Measurements from ENCODE around the gene RMRP. TPM values are rescaled to one million over a fixed set of nuclear protein-coding genes. Genes with fewer than 3 reads are reported as not detected.
A peak's percentile ranks its signal among the peaks of the same experiment; 100 is the strongest.

The RMRP gene
- 6,816 and 22,210 TPM in 2 replicates for total RNA-seq (2014; rRNA removed; shearing (Covaris generic))
- not detected in 2 replicates for polyA plus RNA-seq (2015; cell fraction: cytosol; rRNA removed)
- not detected in 2 replicates for polyA plus RNA-seq (2015; cell fraction: nucleus; rRNA removed)

GRCh38 chr9:35657546-35658136 is at the start of gene RMRP:
Gene RMRP (minus strand): TSS chr9:35658019.
- peak; percentile 99 for DNase-seq (ENCODE audit: low read depth)

GRCh38 chr9:35706951-35707350 is 49.1 kb upstream of the RMRP start:
- DNase-seq (ENCODE audit: low read depth) = no peak

GRCh38 chr9:35705836-35706430 is 48.1 kb upstream of the RMRP start:
- no peak for DNase-seq (ENCODE audit: low read depth)

- DNase-seq (ENCODE audit: low read depth) = no peak
These were observed 47.6 kb upstream of the RMRP start for GRCh38 chr9:35705372-35705771.

- no peak for DNase-seq (ENCODE audit: low read depth)
These were observed 46.3 kb upstream of the RMRP start for GRCh38 chr9:35703906-35704672.

GRCh38 chr9:35702696-35703095 is 44.9 kb upstream of the RMRP start:
- no peak for DNase-seq (ENCODE audit: low read depth)

GRCh38 chr9:35700942-35701341 is 43.1 kb upstream of the RMRP start:
- DNase-seq (ENCODE audit: low read depth) = no peak

GRCh38 chr9:35700031-35700430 is 42.2 kb upstream of the RMRP start:
- DNase-seq (ENCODE audit: low read depth) = no peak

- no peak for DNase-seq (ENCODE audit: low read depth)
These were observed 40.4 kb upstream of the RMRP start for GRCh38 chr9:35698231-35698630.

- DNase-seq (ENCODE audit: low read depth) = no peak
These were observed 39.7 kb upstream of the RMRP start for GRCh38 chr9:35697486-35697885.

GRCh38 chr9:35696520-35697215 is 38.8 kb upstream of the RMRP start:
- peak; percentile 54 for DNase-seq (ENCODE audit: low read depth)

GRCh38 chr9:35695943-35696401 is 38.2 kb upstream of the RMRP start:
- DNase-seq (ENCODE audit: low read depth) = no peak

GRCh38 chr9:35691757-35692301 is 34.0 kb upstream of the RMRP start:
- DNase-seq (ENCODE audit: low read depth) = no peak

GRCh38 chr9:35691334-35691650 is 33.5 kb upstream of the RMRP start:
- no peak for DNase-seq (ENCODE audit: low read depth)

GRCh38 chr9:35690614-35691333 is 33.0 kb upstream of the RMRP start:
- DNase-seq (ENCODE audit: low read depth) = peak; percentile 61

- DNase-seq (ENCODE audit: low read depth) = no peak
These were observed 32.4 kb upstream of the RMRP start for GRCh38 chr9:35690294-35690613.

- peak; percentile 88 for DNase-seq (ENCODE audit: low read depth)
These were observed 31.9 kb upstream of the RMRP start, which contains the start of gene TPM2 for GRCh38 chr9:35689542-35690293. Gene TPM2 (minus strand): TSS chr9:35689925. CDS start chr9:35689817, 108 bp downstream.

GRCh38 chr9:35688558-35689541 is 31.0 kb upstream of the RMRP start:
- peak; percentile 83 for DNase-seq (ENCODE audit: low read depth)

GRCh38 chr9:35687972-35688557 is 30.2 kb upstream of the RMRP start:
- DNase-seq (ENCODE audit: low read depth) = no peak
